ENCODE measurements around the gene TMTC2. TPM values are rescaled to one million over a fixed set of nuclear protein-coding genes. Genes with fewer than 3 reads are reported as not detected.

TMTC2 gene
- total RNA-seq, 1 donor from 2014 or later = 3.4 TPM

DNA sequence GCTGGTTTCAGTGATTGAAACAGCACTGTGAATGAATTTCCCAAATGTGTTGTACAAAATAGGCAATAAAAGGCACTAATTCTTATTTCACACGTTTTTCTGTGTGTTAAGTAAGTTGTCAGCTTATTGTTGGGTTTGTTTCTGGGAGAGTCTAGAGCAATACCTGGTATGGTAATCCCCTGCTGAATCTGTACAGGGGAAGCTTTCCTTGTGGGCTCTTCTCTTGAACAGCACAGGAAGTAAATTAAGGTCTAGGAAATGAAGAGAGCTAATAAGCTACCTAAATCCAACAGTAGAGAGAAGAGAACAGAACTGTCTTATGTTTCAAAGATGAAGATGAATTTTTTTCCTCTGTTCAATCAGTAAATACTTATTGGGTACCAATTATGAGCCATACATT, 406.7 kb downstream of the TMTC2 start:
- TF ChIP-seq, protein P1, sequence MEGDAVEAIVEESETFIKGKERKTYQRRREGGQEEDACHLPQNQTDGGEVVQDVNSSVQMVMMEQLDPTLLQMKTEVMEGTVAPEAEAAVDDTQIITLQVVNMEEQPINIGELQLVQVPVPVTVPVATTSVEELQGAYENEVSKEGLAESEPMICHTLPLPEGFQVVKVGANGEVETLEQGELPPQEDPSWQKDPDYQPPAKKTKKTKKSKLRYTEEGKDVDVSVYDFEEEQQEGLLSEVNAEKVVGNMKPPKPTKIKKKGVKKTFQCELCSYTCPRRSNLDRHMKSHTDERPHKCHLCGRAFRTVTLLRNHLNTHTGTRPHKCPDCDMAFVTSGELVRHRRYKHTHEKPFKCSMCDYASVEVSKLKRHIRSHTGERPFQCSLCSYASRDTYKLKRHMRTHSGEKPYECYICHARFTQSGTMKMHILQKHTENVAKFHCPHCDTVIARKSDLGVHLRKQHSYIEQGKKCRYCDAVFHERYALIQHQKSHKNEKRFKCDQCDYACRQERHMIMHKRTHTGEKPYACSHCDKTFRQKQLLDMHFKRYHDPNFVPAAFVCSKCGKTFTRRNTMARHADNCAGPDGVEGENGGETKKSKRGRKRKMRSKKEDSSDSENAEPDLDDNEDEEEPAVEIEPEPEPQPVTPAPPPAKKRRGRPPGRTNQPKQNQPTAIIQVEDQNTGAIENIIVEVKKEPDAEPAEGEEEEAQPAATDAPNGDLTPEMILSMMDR (IDR thresholded peaks at IDR 0.05; ENCODE audit: borderline replicate concordance) = no peak
- DNase-seq = no peak

DNA sequence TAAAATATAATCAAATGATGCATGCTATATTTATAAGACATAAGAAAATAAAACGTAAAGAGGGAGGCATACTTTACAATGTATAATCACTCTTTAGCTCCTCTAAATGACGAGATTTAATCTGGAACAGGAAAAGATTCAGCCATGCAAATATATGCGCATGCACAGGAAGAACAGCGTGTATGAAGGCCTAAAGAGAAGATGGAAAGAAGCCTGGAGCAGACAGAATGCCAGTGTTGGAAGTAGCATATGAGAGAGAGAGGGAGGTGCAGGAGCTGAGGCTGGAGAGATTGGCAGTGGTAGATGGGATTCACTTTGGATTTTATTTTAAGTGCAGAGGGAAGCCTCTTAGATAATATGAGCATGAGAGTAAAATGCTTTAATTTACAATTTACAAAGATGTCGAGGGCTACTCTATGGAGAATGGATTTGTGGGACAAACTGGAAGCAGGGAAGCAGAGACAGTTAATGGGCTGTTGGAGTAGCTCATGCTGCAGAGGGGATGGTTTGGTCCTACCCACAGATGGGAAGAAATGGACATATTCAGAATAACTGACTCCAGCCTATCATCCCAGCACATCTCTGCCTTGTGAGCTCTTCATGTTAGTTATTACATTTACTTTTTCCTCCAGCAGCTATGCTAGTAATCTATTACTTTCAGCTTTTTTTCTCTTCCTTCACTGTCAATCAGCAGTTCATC, 411.1 kb downstream of the TMTC2 start:
- H3K4me1 ChIP-seq = no peaks in the 10 kb centered on the region
- no peaks in the 10 kb centered on the region for H3K9me3 ChIP-seq (replicated peaks)
- H3K36me3 ChIP-seq = no peaks in the 10 kb centered on the region
- H3K27ac ChIP-seq (replicated peaks) = no peak overlapping the region
- intact Hi-C loops (cut with micrococcal nuclease) = no loop called here
- DNase-seq = no peak
- H3K4me3 ChIP-seq = no peak overlapping the region
- TF ChIP-seq, protein P1 (IDR thresholded peaks at IDR 0.05; ENCODE audit: borderline replicate concordance) = no peak
- no peaks in the 10 kb centered on the region for H3K27me3 ChIP-seq (ENCODE audit: low read depth)

More for the DNA sequence above, 406.7 kb downstream of the TMTC2 start:
- Histone ChIP-seq H3K36me3 (no peaks in the 10 kb centered on the region), H3K27me3 (ENCODE audit: low read depth) (no peaks in the 10 kb centered on the region), H3K4me1 (no peaks in the 10 kb centered on the region), H3K9me3 (replicated peaks) (no peaks in the 10 kb centered on the region), H3K27ac (replicated peaks) (no peak overlapping the region), H3K4me3 (no peak overlapping the region)
- intact Hi-C loops (cut with micrococcal nuclease) = no loop called here

DNA sequence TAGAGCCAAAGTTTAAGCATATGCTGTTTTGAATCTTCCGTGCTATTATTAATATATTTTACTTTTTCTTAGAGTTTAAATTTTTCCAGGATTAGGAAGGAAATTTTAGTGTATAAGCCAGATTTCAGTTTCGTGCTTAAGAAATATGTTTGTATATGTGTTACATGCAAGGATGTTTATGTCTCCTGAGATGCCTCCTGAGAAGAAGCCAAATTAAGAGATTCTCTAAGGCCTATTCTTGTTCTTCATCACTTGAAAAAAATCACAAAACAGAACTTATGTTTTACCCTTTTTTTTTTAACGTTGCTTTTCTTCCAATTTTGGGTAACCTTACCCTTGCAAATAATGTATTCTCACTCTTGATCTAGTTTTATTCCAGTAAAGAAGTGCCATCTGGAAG, 412.7 kb downstream of the TMTC2 start:
- intact Hi-C loops (cut with micrococcal nuclease) = no loop called here
- TF ChIP-seq, protein P1 (IDR thresholded peaks at IDR 0.05; ENCODE audit: borderline replicate concordance) = no peak
- Histone ChIP-seq H3K27me3 (ENCODE audit: low read depth) (no peaks in the 10 kb centered on the region), H3K4me3 (no peak overlapping the region), H3K9me3 (replicated peaks) (no peaks in the 10 kb centered on the region), H3K27ac (replicated peaks) (no peak overlapping the region), H3K36me3 (no peaks in the 10 kb centered on the region), H3K4me1 (no peaks in the 10 kb centered on the region)
- no peak for DNase-seq

DNA sequence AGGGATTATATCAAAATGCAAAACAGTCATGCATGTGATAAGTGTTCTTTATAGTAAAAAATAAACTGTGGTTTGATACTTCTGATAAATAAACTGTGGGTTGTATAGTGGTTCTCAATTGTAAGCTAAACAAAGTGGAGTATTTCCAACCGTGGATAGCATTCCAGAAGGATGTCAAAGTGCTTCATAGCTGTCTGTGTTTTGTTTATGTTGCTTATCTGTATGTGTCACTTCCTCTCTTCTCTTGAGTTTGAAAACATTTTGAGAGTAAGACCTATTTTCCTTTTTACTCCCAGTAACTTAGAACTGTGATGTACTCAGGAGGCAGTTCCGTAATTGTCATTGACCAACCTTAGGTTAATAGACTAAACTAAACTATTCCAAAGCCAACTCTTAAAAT, 415.8 kb downstream of the TMTC2 start:
- no peak for DNase-seq

DNA sequence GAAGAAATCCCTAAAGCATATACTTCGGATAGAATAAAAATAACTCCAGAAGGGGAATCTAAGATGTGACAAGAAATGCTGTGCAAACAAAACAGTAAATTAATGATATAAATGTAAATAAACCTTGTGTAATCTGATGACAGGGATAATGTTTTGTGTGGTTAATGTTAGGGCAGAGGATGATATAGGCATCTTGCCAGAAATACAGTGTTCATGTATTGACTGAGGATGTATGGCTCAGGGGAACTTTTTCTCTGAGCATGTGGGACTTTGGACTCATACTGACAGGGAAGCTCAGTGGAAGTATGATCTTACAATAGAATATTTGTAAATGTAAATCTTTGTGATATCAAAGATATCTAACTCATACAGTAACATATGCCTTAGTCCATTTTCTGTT, 420.2 kb downstream of the TMTC2 start:
- H3K4me1 ChIP-seq = no peaks in the 10 kb centered on the region
- no peaks in the 10 kb centered on the region for H3K27me3 ChIP-seq (ENCODE audit: low read depth)
- H3K9me3 ChIP-seq (replicated peaks) = no peaks in the 10 kb centered on the region
- H3K4me3 ChIP-seq = no peak overlapping the region
- intact Hi-C loops (cut with micrococcal nuclease) = no loop called here
- TF ChIP-seq, protein P1 (IDR thresholded peaks at IDR 0.05; ENCODE audit: borderline replicate concordance) = no peak
- DNase-seq = no peak
- H3K27ac ChIP-seq (replicated peaks) = no peak overlapping the region
- H3K36me3 ChIP-seq = no peaks in the 10 kb centered on the region

More for the DNA sequence above, 415.8 kb downstream of the TMTC2 start:
- no peaks in the 10 kb centered on the region for H3K9me3 ChIP-seq (replicated peaks)
- TF ChIP-seq, protein P1 (IDR thresholded peaks at IDR 0.05; ENCODE audit: borderline replicate concordance) = no peak
- H3K27me3 ChIP-seq (ENCODE audit: low read depth) = no peaks in the 10 kb centered on the region
- H3K4me3 ChIP-seq = no peak overlapping the region
- H3K36me3 ChIP-seq = no peaks in the 10 kb centered on the region
- H3K27ac ChIP-seq (replicated peaks) = no peak overlapping the region
- H3K4me1 ChIP-seq = no peaks in the 10 kb centered on the region
- intact Hi-C loops (cut with micrococcal nuclease) = no loop called here

All from left ventricle myocardium inferior (tissue), 1 donor.